GM19438 (cell line): ENCODE measurements around the gene TMEM109.

Experiments used
- ATAC-seq: cut with Tn5 transposase; IDR thresholded peaks from one replicate; pipeline ENCODE4 v1.9.1; 2021; ENCODE audit warnings: low read depth; ENCODE audit not compliant: unreplicated experiment

TMEM109 gene

DNA sequence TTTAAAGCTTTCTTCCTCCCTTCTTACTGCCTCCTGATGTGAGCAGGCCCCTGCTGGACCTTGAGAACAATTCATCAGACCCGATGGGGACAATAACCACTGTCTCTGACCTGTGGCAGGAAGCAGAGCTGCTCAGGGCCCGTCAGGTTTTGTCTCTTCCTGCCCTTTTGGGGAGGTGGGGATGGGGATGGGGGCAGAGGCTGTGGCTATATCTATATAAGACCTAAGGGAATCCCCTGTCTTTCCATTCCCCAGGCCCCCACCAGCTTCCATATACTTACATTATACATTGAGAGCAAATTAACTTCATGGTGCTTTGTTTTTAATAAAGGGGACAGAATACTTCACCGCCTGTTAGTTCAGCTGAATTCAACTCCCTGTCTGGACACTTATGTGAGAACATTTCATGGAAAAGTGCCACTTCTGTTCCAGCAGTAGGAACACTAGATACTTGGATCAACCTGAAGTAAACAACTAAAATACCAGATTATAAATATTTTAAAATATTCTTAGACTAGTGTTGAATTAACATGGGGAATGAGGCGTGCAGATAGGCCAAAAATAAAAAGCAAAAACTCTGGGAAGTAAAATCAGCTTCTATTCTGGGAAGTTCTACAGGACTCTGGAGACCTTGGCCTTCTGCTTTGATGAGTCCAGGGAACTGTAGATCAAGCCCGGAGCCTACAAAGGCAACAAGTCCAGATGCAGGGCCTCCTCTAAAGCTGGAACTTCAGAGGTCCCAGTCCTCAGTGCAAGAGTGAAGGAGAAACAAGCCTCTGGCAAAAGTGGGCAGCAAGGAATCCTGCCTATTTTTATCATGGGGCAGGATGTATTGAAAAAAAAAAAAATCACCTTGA, 35.5 kb upstream of the TMEM109 start:
- ATAC-seq = no peak

DNA sequence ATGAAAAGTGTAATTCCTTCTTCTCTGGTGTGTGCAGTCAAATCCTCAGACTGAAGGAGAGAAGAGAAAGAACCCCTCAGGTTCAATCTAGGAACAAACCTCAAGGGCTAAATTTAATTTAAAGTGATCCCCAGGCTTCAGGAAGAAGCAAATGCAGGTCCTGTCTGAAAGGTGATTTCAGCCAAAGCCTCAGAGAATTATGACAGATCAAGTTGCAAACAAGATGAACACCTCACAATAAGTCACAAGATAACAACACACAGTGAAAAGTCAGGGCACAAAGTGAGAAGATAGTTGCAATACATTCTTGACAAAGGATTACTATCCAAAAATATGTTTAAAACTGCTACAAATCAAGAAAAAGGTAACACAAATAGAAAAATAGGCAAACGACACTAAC, 34.9 kb upstream of the TMEM109 start:
- no peak for ATAC-seq

DNA sequence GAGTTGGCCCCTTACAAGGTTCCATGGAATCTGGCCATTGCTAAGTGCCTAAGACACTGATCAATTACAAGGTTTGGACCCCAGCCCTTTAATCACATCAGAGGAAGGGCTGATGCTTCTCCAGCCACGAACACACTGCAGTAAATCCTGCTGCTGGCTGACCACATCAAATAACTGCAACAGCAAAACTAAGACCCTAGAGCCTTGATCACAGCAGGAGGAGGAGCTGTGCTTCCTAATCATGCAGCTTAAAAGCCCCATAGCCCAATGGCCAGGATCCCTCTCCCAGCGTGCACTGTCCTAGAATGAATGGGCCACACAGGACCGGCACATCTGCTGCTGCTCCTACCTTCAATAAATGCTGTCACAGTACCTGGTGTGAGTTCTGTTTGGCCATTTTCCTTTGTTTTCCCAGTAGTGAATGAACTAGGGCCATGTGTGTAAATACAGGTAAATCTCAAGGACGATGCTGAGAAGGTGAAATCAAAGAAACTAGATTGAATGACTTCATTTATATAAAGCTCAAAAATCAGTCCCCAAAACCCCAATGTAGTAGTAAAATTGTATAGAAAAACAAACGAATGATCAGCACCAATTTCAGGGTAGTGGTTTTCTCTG, 33.9 kb upstream of the TMEM109 start:
- ATAC-seq = no peak

DNA sequence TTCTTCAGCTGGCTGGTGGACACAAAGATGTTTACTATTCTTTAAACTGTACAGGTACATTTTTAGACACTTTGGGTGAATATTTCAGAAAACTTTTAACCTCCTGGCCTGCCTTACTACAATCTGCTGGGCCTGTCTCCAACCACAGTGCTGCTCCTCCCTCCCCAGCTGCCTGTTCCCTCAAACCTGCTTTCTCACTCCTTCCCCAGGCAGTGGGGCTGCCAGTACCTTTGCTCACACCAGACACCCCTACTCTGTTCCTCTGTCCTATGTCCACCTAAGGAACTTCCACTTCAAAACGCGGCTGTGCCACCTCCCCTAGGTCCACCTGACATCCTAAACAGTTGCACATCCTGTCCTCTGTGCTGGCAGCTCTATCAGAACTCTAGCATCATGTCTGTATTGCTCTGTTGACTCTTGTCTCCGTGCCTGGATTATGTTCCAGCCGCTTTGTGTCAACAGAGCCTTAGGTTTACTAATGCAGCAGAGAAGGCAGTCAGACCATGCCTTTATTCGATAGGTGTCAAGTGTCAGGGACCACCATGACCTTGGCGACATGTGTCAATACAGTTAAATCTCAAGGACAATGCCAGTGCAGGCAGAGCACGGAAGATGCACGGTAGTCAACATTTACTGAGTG, 33.2 kb upstream of the TMEM109 start:
- no peak for ATAC-seq

DNA sequence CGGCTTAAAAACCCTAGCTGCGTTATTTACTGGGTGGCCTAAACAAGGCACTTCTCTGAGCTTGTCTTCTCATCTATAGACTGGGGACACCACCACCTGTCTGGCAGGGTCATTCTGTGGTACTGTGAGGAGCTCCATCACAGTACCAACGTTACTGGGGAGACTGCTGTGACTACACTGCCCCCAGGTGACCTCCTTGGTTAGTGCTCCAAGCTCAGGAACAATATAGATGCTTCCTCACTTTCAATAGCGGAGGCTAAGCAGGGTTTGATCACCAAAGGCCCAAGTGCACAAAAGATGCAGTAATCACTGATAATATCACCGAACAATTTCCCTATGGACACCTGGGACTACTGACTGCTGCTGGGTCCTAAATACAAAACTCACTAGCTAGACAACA, 26.4 kb upstream of the TMEM109 start:
- ATAC-seq = peak; percentile 86

DNA sequence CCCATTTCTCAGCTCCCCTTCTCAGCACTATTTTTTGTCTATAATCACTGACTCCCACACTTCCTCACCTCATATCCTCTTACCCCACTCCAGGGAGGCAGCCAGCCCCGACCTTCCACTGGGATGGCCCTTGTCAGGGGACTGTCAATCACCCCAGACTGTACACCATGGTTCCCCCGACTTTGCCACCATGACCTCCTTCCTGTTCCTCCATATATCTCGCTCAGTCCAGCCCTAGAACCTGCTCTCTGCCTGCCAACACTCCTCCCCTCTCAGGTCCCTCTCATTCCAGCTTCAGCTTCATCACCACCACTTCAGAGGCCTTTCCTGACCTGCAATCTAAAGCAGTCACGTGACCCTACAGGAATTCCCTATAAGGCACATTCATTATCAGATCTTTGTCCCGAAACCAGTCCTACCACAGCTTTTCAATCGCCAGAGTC, 24.1 kb upstream of the TMEM109 start:
- no peak for ATAC-seq

DNA sequence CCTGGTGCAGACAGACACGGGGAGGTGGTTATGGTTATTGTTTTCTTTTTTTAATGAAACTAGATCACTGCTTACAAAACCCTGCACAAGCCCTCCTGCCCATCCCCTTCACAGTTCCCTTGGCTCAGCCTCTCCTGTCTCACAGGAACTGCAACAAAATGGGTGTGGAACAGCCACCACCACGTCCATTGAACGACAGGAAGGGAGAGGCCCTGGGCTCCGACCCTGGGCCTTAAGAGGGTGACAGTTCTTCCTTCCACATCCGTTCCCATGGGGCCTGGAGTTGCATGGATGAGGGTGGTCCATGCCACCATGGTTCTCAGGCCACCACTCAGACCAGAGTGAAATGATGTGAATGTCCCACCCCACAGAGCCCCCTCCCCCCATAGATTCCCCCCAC, 23.3 kb upstream of the TMEM109 start:
- no peak for ATAC-seq

DNA sequence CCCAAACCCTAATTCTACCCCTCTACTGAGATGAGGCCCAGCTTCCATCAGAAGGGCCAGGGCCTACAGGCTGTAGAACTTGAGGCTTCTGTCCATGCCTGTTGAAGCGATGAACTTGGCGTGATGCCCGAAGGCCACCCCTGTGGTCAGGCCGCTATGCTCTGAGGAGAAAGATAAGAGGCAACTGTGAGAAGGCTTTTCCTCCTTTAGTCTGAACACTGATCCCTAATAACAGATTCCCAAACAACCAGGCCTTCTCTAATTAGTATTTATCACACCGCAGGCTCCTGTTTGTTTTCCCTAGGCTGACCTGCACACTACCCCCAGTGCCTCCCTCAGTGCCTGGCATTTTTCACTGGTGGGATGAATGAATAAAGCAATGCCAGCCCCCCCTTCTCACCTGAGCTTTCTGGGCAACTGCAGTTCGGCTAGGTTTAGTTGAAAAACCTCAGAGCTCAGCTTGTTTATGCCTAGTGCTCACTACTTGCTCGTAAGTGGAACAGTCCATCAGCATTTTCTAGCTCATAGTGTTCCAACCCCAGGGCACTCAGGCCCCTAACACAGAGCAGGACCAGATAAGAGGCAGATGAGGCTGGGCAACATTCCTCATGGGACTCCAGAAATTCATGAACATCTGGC, 22.7 kb upstream of the TMEM109 start:
- no peak for ATAC-seq

DNA sequence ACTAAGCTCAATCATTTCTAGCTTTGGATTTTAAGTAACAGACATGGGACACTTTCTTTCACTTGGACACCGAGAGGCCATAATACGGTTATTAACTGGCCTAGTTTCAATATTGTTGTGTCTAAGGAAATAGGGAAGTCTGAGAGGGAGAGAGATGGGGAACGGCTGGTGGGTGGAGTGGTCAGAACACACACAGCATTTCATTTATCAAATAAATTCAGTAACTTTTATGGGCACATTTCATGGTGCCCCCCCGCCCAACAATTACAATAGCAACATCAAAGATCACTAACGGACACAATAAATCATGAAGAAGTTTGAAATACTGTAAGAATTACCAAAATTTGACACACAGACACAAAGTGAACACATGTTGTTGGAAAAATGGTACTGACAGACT, 18.3 kb upstream of the TMEM109 start:
- no peak for ATAC-seq

DNA sequence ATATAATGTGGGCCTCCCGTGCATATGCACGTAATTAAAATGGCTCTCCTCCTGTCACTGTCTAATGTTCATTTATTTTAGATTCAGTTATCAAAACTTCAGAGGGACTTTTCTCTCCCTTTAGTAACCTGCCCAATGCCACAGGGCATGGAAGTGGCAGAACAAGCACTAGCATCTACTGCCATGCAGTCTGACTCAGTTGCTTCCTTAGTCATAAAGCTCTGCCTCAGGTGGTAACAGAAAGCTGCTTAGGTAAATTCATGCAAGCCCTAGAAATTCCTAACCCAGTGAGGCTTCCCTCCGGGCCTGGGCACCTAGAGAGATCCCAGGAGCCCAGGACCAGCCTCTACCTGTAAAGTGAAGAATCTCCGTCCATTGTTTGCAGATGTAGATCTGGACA, 16.5 kb upstream of the TMEM109 start:
- ATAC-seq = no peak

DNA sequence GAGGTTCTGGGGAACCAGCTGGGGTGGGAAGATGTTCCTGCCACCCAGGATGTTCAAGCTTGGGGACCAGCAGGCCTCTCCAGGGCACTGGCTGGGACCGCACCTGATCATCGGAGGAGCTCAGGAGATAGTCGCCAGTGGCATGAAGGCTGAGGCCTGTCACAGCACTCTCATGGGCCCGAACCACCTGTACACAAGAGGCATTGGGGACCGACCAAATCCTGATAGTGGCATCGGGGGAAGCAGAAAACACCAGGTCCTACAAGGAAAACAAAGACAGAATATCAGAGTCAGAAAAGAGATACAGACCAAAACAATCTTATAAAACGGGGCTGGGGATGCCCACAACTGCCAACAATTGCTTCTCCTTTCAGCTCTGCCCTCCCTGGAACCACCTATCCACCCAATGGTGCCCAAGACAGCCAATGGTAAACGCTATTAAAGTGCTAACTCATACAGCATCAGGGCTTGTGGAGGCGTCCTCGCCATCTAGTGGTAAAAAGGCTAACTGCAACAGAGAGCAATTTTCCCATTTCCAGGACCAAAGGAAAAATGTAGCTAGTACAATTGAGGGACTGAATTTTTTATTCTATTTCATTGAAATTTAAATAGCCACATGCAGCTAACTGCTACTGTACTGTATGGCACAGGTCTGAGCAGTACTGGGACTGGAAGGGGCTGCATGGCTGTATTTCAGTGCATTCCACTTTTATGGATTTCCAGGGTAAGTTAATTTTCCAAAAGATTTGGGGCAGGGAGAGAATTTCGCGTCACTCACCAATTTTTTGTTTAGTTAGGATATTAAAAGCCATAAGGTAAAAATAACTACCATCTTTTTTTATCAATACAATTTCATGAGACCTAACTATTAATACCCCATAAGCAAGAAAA, 14.7 kb upstream of the TMEM109 start:
- ATAC-seq = no peak

DNA sequence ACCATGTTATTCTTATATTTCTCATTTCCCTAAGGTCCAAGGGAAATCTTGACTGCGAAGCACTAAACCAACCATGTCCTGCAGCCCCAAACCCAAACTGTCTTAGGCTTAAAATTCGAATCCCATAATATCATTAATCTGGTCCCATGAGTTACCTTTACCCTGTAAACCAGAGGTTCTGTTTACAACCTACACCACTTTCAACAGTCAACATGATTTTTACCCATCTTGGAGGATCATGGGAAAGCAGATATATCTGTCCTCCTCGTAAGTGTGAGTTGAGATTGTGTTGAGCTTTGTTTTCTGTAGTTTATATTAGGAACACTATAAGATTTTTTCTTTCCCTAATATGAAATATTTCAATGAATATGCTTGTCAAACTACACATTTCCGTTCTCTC, 14.0 kb upstream of the TMEM109 start:
- ATAC-seq = no peak

DNA sequence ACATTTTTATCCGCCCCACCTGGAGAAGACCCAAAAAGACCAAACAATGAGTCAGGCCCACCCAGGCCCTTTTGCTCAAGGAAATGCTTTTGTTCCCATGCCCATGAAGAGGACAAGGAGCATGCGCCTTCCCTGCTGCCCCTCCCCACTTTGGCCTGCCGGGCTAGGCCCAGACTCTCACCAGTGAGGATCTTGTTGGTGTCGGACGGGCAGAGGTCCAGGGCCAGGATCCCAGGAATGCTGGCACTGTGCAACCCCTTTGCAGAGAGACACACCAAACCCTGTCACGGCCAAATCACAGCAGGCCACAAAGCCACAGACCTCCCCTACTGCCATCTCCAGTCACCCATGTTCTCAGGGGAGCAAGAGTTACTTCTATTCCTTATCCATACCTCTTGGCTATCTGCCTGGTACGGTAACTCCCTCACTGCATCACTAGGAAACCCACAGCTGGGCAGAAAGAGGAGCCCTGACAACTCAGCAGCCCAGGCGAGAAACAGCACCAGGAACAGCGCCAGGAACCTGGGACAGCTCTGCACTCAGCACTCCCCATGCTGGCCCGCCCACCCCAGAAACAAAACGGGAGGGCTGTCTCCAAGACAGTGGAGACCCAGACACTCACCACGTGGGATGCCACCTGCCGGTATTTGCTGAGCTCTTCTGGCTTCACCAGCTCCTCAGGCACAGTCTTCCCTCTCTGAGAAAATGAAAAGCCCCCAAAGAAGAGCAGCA, 13.1 kb upstream of the TMEM109 start:
- ATAC-seq = no peak

DNA sequence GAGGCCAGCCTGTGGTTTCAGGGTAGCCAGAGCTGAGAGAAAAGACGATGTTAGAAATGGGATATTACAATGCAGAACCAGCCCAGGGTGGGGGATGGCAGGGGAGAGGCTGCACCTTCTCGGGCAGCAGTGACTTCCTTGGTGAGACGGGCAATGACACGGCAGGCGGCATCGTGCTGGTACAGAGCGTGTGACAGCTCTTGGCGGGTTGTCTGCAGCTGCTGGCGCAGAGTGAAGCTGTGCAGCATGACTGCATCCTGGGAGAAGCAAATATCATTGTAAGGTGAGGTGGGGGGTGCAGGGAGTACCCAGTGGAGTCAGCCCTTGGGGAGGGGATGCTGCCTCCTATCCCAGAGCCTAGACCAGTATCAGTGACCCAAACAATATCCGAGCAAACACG, 11.3 kb upstream of the TMEM109 start:
- ATAC-seq = no peak

DNA sequence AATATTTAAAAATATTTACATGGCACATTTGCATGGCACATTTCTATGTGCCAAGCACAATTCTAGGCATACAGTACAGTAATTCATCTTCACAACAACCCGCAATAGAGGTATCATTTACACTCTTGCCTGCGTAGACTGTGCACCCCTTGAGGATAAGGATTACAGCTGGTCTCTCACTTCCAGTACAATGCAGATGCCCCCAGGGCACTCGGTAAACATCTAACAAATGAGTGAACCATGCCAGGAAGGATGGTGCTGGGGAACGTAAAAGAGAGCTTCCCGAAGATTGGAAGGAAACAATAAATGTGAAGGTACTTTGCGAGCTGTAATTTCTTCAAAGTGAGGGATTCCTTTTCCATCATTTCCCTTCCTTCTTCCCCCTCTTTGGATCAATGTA, 8.9 kb upstream of the TMEM109 start:
- no peak for ATAC-seq

DNA sequence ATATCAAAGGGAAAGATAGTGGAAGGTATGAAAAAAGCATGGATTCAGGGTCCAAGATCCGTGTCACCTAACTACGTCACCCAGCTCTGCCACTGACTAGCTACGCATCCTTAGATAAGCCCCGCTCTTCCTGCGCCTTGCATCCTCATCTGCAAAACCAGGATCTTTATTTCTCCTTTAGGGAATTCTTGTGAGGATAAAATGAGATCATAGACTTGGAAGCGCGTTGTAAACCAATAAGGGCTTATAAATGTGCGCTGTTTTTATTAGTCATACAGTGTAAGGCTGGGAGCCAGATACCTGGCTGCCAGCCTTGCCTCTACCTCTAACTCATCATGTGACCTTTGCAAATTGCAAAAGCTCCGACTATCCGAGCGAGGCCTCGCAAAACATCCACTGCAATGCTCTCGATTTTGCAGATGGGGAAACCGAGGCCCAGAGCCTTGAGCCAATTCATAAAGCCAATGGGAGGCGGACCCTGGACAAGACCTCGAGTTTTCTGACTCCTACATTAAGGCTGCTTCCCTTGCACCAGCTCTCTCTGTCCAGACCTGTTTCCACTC, 8.3 kb upstream of the TMEM109 start:
- ATAC-seq = no peak

DNA sequence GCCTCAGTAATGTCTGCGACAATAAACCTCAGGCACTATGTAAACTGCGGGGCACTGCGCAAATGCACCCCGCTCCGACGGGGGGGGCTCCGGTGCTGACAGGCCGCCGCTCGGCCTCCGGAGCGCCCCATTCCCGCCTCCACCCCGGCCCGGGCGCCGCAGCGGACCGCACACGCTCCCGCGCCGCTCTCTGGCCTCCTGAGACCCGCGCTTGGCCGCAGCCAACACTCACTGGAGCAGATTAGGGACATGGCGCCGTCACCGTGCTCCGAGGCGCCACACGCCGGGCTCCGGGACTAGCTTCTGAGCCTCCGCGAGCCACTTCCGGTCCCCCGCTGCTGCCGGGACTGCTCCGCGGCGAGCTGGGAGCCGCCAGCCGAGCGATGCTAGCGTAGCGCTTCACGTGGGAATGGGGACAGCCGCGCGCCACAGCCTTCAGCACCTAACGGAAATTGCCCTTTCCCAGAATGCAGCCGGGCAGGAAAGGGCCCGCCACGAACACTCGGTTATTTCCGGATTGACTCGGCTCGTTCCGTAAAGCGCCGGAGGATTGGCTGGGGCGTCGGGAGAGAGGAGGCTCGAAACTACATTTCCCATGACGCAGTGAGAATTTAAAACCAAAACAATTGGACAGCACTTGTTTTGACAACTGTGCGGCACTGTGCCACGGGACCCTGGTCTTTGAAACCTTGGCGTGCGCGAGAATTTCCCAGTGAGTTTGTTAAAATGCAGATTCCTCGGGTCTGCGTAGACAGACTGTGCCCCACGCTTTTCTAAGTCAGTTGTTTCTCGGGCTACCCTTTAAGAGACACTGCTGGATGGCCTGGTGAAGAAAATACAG, 7.6 kb upstream of the TMEM109 start, which contains the start of gene PRPF19:
PRPF19 (minus strand) TSS at position 454 of the 841 bp plus-strand sequence; CDS start at position 251, 203 bp downstream.
- peak; percentile 63 for ATAC-seq

DNA sequence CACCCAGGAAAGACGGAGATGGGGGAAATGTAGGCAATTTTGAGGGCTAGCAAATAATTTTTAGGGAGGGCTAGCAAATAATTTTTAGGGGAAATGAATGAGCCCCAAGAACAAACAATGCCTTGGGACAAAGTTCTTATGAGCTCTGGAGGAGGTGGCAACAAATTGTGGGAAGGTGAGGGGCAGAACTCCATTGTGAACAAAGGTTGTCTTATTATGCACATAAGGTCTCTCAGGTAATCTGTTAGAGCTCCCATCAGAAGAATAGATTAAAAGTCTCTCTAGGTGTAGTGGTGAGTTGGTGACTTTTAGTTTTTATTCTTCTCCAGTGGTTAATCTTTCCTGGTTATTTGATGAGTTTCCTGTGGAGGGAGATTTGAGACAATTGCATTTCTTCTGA, 5.2 kb upstream of the TMEM109 start:
- no peak for ATAC-seq
